B cell (primary cell): ENCODE results near the gene KCTD5. TPM values are rescaled to one million over a fixed set of nuclear protein-coding genes. Genes with fewer than 3 reads are reported as not detected.
"Not testable (repeated sequence)": the region's sequence is repeated elsewhere in the genome, so short reads cannot be mapped to it uniquely, and the experiment has no call there.

ENCODE experiments used
- ATAC-seq: fragments of 200-7000 bp; cut with Tn5 transposase; one replicate; pipeline ENCODE4 v1.10.0; 2021; ENCODE audit warnings: low read depth, mild to moderate bottlenecking, moderate number of reproducible peaks, moderate library complexity
- CTCF ChIA-PET: fragments of 350-600 bp; sonication (Branson Sonifier 250); formaldehyde crosslinking; loops from one replicate; lab custom pipeline; 2021; ENCODE audit warnings: antibody characterized with exemption, inconsistent platforms; lab: Charles Lee
- POLR2A ChIA-PET: fragments of 350-600 bp; sonication (Branson Sonifier 250); formaldehyde crosslinking; loops from one replicate; lab custom pipeline; 2021; ENCODE audit warnings: antibody characterized with exemption; lab: Charles Lee
- DNase-seq: peaks from one replicate; pipeline ENCODE4 v3.0.0; 2013
- H2AFZ ChIP-seq: 2 replicates; pipeline ENCODE4 v1.6.1; 2012; ENCODE audit warnings: mild to moderate bottlenecking, low read depth, low read length; ENCODE audit not compliant: insufficient read depth, poor library complexity, severe bottlenecking
- H3K27ac ChIP-seq, 2 donors: 1 replicate in 1 of 2; 2 replicates in 1 of 2; pipeline ENCODE4 v1.5.1; 2012 to 2013; ENCODE audit warnings: low read length in 2 of 2, mild to moderate bottlenecking in 2 of 2, moderate library complexity in 1 of 2
- H3K27me3 ChIP-seq, 4 experiments: fragments of 200-600 bp in 1 of 4; sonication (generic) in 1 of 4; replicated peaks in 1 of 4; 1 replicate in 2 of 4; 2 replicates in 2 of 4; pipeline versions ENCODE4 v1.6.1 to v1.7.0; 2013 to 2016; ENCODE audit warnings: low read length in 3 of 4, mild to moderate bottlenecking in 2 of 4, mixed read lengths in 1 of 4, moderate library complexity in 1 of 4; ENCODE audit not compliant: insufficient read depth in 4 of 4, control insufficient read depth in 3 of 4; ENCODE audit errors: control extremely low read depth in 1 of 4
- H3K36me3 ChIP-seq, 2 experiments: replicated peaks in 1 of 2; 1 replicate in 1 of 2; 2 replicates in 1 of 2; pipeline versions ENCODE4 v1.6.1 to v1.7.1; 2013; ENCODE audit warnings: low read length in 1 of 2; ENCODE audit not compliant: insufficient read depth in 2 of 2, control insufficient read depth in 1 of 2; ENCODE audit errors: control extremely low read depth in 1 of 2, extremely low read depth in 1 of 2
- H3K4me1 ChIP-seq, 2 donors: fragments of 200-600 bp in 1 of 2; sonication (generic) in 1 of 2; 1 replicate in 1 of 2; 2 replicates in 1 of 2; pipeline versions ENCODE4 v1.5.1 to v1.6.1; 2013 to 2017; ENCODE audit warnings: low read length in 2 of 2; ENCODE audit not compliant: control insufficient read depth in 2 of 2, insufficient read depth in 2 of 2
- H3K4me2 ChIP-seq: replicated peaks from 2 replicates; pipeline ENCODE3; 2012; ENCODE audit warnings: mild to moderate bottlenecking, low read depth, low read length; ENCODE audit not compliant: poor library complexity, severe bottlenecking
- H3K4me3 ChIP-seq, 5 experiments: fragments of 200-600 bp in 1 of 5; sonication (generic) in 1 of 5; 1 replicate in 3 of 5; 2 replicates in 2 of 5; pipeline versions ENCODE4 v1.5.1 to v1.7.0; 2011 to 2016; ENCODE audit warnings: low read length in 4 of 5, mild to moderate bottlenecking in 4 of 5, low read depth in 2 of 5, control low read depth in 1 of 5, moderate library complexity in 1 of 5; ENCODE audit not compliant: insufficient read depth in 1 of 5; ENCODE audit errors: control extremely low read depth in 1 of 5, extremely low read depth in 1 of 5
- H3K79me2 ChIP-seq: fragments of 200-600 bp; sonication (generic); one replicate; pipeline ENCODE4 v1.6.0; 2016; ENCODE audit warnings: low read length; ENCODE audit not compliant: control insufficient read depth, insufficient read depth
- H3K9ac ChIP-seq: fragments of 200-600 bp; sonication (generic); 2 replicates; pipeline ENCODE4 v1.6.1; 2017; ENCODE audit warnings: mild to moderate bottlenecking, low read length, moderate library complexity
- H3K9me3 ChIP-seq, 3 donors: one replicate each; pipeline versions ENCODE4 v1.6.1 to v1.7.1; 2013; ENCODE audit warnings: low read length in 2 of 3; ENCODE audit not compliant: control insufficient read depth in 2 of 3, insufficient read depth in 1 of 3; ENCODE audit errors: control extremely low read depth in 1 of 3
- H4K20me1 ChIP-seq: 2 replicates; pipeline ENCODE4 v1.6.0; 2012; ENCODE audit warnings: mild to moderate bottlenecking, low read length; ENCODE audit not compliant: insufficient read depth, control insufficient read depth, poor library complexity, severe bottlenecking
- H3K27ac Mint-ChIP-seq: one replicate; pipeline ENCODE4 v1.8.0; 2021; ENCODE audit warnings: mixed read lengths
- H3K27me3 Mint-ChIP-seq: one replicate; pipeline ENCODE4 v1.8.0; 2021; ENCODE audit warnings: mixed read lengths
- H3K4me1 Mint-ChIP-seq: one replicate; pipeline ENCODE4 v1.8.0; 2021; ENCODE audit warnings: mixed read lengths
- H3K4me3 Mint-ChIP-seq: one replicate; pipeline ENCODE4 v1.8.0; 2021; ENCODE audit warnings: mixed read lengths
- H3K9me3 Mint-ChIP-seq: one replicate; pipeline ENCODE4 v1.8.0; 2022; ENCODE audit warnings: mixed read lengths; ENCODE audit not compliant: insufficient read depth
- WGBS: methylation state at CpG from one replicate; pipeline ENCODE4 v1.1.5; 2013; ENCODE audit warnings: missing lambda C conversion rate; ENCODE audit not compliant: insufficient coverage; 5-methylcytosine and 5-hydroxymethylcytosine counted together
- intact Hi-C: fragments of 100-400 bp; cut with micrococcal nuclease; formaldehyde crosslinking; loops from one replicate; pipeline ENCODE4 v1.10.0; 2022
- polyA plus RNA-seq: library from polyadenylated mRNA; depleted of rRNA; stranded (reverse); fragments of >200 nt; gene quantifications from 2 replicates; pipeline ENCODE4 v1.2.3, GENCODE V29; 2012
- total RNA-seq, 2 donors: library from RNA; stranded (reverse); fragments of 120-200 nt in 1 of 2; gene quantifications; 1 replicate in 1 of 2; 2 replicates in 1 of 2; pipeline versions ENCODE4 v1.2.3 to v1.2.4, GENCODE V29; 2013 to 2022

KCTD5 gene
- total and polyA plus RNA-seq, 2 donors (not counting 1 experiment from before 2014, with no cell fraction given) = 17.2 to 37.3 TPM

DNA sequence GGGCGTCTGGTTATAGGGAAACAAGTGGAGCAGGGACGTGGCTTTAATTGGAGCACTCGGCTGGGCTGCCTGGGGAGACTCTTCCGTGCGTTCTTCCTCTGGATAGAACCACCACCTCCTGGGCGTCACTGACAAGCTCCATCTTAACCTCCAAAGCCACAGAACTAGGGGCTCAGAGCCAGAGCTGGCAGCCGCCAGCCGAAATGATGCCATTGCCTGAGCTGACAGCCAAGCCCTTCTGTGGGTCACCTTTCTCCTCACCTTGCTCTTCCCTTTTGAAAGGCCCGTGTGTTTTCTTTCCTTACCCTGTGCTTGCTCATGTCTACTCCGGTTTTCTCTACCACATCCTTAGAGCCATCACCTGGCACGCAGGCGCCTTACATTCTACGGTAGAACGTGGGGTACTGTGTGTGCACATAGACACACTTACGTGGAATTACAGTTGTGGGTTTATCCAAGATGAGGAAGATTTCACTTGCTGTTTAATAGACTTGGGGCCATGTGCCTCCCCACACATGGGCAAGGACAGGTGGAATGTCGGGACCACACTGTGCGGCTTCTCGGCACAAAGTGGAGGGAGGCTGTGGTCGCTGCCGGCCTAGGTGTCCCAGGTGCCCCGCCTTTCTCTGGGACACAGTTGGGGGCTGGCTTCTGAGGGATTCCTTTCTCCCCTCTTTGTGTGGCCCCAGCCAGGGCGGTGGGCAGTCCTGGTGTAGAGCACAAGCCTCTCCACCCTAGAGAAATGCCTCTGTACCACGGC is 3.9 kb upstream of the KCTD5 start:
- 100% methylated on average over 2 of the region's 23 CpGs for WGBS
- H3K9ac ChIP-seq, H3K27me3 ChIP-seq, H3K36me3 ChIP-seq, H3K4me3 Mint-ChIP-seq, intact Hi-C loops, H3K27ac ChIP-seq, H4K20me1 ChIP-seq, H3K4me2 ChIP-seq, CTCF ChIA-PET, H3K9me3 ChIP-seq, ATAC-seq, H2AFZ ChIP-seq, H3K27me3 Mint-ChIP-seq, POLR2A ChIA-PET, H3K4me3 ChIP-seq, H3K9me3 Mint-ChIP-seq, DNase-seq, H3K27ac Mint-ChIP-seq: not testable (repeated sequence)
- peaks cover 7 to 23% of the 10 kb centered on the region in 2 donors for H3K4me1 ChIP-seq
- peaks cover 12% of the 10 kb centered on the region for H3K4me1 Mint-ChIP-seq
- peaks cover 23% of the 10 kb centered on the region for H3K79me2 ChIP-seq

DNA sequence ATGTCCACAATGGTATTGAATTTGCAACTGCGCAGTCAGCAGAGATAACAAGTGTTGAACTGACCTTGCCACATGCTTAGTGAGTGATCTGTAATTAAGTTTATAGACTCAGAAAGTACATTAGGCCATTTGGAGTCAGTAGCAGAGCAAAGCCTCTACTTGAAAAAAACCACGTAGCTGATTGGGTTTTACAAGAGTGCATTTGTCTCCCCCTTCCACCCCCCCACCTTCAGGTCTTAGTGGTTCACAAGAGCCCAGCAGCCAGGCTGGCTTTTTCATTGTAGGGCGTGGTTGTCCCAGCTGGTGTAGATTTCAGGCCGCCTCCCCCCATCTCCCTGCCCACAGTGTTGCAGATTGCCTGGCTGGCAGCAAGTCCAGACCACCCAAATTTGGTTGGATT is 2.4 kb upstream of the KCTD5 start:
- 100% methylated on average over 2 of the region's 4 CpGs for WGBS
- POLR2A ChIA-PET, H3K27ac ChIP-seq, H3K4me3 Mint-ChIP-seq, H3K4me2 ChIP-seq, H3K36me3 ChIP-seq, DNase-seq, H3K27me3 ChIP-seq, H3K27ac Mint-ChIP-seq, H4K20me1 ChIP-seq, H3K9me3 ChIP-seq, H3K4me3 ChIP-seq, H3K27me3 Mint-ChIP-seq, H3K9ac ChIP-seq, ATAC-seq, H3K9me3 Mint-ChIP-seq, H2AFZ ChIP-seq, CTCF ChIA-PET: not testable (repeated sequence)
- intact Hi-C loops = loop anchor here (10.0 kb wide), 1 partner anchor 95 kb away; the partner anchor contains the start of gene ELOB
- H3K79me2 ChIP-seq = peaks cover 31% of the 10 kb centered on the region
- H3K4me1 Mint-ChIP-seq = peaks cover 11% of the 10 kb centered on the region
- H3K4me1 ChIP-seq = peaks cover 7 to 18% of the 10 kb centered on the region in 2 donors

- Histone ChIP-seq H3K4me1 (peaks cover 7 to 18% of the 10 kb centered on the region in 2 donors), H3K79me2 (peaks cover 33% of the 10 kb centered on the region)
- H3K36me3 ChIP-seq, H3K27me3 Mint-ChIP-seq, H3K4me3 ChIP-seq, POLR2A ChIA-PET, H2AFZ ChIP-seq, H3K9ac ChIP-seq, CTCF ChIA-PET, ATAC-seq, H3K9me3 ChIP-seq, H4K20me1 ChIP-seq, H3K27me3 ChIP-seq, H3K9me3 Mint-ChIP-seq, H3K27ac ChIP-seq, H3K4me2 ChIP-seq, DNase-seq, H3K27ac Mint-ChIP-seq: not testable (repeated sequence)
- Mint-ChIP-seq H3K4me1 (peaks cover 11% of the 10 kb centered on the region), H3K4me3 (peak overlapping the region; percentile 23)
- no CpG with 5 or more reads among the region's 8 CpGs for WGBS
- intact Hi-C loops = loop anchor here (10.0 kb wide), 1 partner anchor 94 kb away; the partner anchor contains the start of gene ELOB
Observed at GRCh38 chr16:2680360-2680759, 2.0 kb upstream of the KCTD5 start.

DNA sequence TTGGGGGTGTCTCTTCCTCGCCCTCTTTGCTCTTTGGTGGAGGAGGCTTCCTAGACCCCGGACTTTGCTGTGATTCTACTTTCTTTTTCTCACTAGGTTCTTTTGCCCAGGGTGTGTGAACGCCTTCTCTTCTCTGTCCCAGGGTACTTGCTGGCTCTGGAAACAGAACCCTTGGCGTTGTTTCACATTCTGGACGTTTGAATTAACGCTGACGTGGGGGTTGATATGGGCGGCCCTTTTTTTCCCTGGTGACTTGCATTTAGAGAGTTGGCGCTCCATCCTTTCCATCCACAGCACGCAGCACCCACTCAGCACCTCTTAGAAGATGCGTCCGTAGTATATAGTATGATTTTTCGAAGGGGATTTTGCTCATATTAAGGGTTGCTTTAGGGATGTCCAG is 718 bp downstream of the KCTD5 start:
- ATAC-seq, H3K27me3 ChIP-seq, CTCF ChIA-PET, DNase-seq, H3K36me3 ChIP-seq, H3K27me3 Mint-ChIP-seq, H3K9me3 Mint-ChIP-seq, H3K9me3 ChIP-seq: not testable (repeated sequence)
- Histone ChIP-seq H3K79me2 (peaks cover 41% of the 10 kb centered on the region), H2AFZ (peak overlapping the region; percentile 94), H3K4me3 (peak overlapping the region; percentile 81 to 99 (median 96)), H3K27ac (peak overlapping the region; percentile 57 to 79), H4K20me1 (peaks cover 21% of the 10 kb centered on the region), H3K4me2 (peak overlapping the region; percentile 97), H3K4me1 (peaks cover 21 to 33% of the 10 kb centered on the region in 2 donors), H3K9ac (peak overlapping the region; percentile 92)
- intact Hi-C loops = loop anchor here (10.0 kb wide), 1 partner anchor 92 kb away; the partner anchor contains the start of gene ELOB
- 5% methylated on average over 4 of the region's 13 CpGs for WGBS
- POLR2A ChIA-PET = interaction anchor here (2.1 kb wide), 1 partner anchor 10 kb away, joined by 13 read pairs; no protein-coding TSS in a partner anchor
- Mint-ChIP-seq H3K4me3 (peak overlapping the region; percentile 99), H3K4me1 (peaks cover 27% of the 10 kb centered on the region), H3K27ac (peak overlapping the region; percentile 73)
